ENCODE results near the gene TIGD3.

- no peak for TF ChIP-seq CTCF (conservative IDR thresholded peaks at IDR 0.05)
- TF ChIP-seq EZH2 (IDR thresholded peaks at IDR 0.05; ENCODE audit: low read depth), result no peak
These were observed 12.7 kb upstream of the TIGD3 start for GRCh38 chr11:65341856-65342255.
